GM10266 (cell line): ENCODE results near the gene CRIP1.

Source experiments
- DNase-seq: peaks from one replicate; pipeline ENCODE4 v3.0.0; 2012; ENCODE audit errors: extremely low spot score
- TF ChIP-seq, protein P1 (sequence below): IDR thresholded peaks from 2 replicates; pipeline ENCODE4 v1.5.1; 2012; ENCODE audit warnings: mild to moderate bottlenecking, low read depth; ENCODE audit not compliant: control insufficient read depth, insufficient read depth; ENCODE audit errors: missing control alignments

The CRIP1 gene

DNA sequence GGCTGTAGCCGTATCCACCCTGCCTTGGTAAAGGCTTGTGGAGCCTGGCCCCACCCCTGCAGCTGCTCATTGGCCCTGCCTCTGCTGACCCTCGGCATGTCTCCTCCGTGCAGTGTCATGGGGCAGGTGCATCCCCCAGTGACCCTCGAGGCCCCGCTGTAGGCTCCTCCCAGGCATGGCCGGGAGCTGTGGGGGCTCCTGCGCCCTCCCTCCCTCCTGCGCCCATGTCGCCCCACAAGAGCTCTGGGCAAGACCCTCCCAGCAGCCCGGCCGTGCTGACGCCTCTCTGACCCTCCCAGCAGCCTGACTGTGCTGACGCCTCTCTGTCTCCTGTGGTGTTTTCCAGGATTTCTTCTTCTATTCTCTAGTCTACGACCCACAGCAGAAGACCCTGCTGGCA is 32.8 kb upstream of the CRIP1 start:
- TF ChIP-seq, protein P1, sequence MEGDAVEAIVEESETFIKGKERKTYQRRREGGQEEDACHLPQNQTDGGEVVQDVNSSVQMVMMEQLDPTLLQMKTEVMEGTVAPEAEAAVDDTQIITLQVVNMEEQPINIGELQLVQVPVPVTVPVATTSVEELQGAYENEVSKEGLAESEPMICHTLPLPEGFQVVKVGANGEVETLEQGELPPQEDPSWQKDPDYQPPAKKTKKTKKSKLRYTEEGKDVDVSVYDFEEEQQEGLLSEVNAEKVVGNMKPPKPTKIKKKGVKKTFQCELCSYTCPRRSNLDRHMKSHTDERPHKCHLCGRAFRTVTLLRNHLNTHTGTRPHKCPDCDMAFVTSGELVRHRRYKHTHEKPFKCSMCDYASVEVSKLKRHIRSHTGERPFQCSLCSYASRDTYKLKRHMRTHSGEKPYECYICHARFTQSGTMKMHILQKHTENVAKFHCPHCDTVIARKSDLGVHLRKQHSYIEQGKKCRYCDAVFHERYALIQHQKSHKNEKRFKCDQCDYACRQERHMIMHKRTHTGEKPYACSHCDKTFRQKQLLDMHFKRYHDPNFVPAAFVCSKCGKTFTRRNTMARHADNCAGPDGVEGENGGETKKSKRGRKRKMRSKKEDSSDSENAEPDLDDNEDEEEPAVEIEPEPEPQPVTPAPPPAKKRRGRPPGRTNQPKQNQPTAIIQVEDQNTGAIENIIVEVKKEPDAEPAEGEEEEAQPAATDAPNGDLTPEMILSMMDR, result no peak
- no peak for DNase-seq

DNA sequence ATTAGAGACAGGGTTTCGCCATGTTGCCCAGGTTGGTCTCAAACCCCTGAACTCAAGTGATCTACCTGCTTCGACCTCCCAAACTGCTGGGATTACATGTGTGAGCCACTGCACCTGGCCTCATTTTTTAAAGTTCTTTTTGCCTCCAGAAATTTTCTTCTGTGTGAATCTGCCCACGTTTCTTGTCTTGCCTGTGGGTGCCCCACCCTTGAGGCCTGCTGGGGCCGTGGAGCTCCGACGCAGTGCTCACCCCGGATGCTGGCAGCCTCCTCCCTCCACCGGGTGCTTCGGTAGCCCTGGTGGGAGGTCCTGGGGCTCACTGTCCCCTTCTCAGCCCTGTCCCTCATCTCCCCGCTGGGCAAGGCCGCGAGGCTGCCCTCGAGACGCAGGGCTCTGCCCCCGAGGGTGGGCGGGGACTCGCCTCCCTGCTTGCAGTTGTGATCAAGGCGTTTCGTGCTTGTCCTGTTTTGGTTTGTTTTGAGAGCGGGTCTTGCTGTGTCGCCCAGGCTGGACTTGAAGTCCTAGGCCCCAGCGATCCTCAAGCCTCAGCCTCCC is 31.5 kb upstream of the CRIP1 start:
- TF ChIP-seq, protein P1, result no peak

DNA sequence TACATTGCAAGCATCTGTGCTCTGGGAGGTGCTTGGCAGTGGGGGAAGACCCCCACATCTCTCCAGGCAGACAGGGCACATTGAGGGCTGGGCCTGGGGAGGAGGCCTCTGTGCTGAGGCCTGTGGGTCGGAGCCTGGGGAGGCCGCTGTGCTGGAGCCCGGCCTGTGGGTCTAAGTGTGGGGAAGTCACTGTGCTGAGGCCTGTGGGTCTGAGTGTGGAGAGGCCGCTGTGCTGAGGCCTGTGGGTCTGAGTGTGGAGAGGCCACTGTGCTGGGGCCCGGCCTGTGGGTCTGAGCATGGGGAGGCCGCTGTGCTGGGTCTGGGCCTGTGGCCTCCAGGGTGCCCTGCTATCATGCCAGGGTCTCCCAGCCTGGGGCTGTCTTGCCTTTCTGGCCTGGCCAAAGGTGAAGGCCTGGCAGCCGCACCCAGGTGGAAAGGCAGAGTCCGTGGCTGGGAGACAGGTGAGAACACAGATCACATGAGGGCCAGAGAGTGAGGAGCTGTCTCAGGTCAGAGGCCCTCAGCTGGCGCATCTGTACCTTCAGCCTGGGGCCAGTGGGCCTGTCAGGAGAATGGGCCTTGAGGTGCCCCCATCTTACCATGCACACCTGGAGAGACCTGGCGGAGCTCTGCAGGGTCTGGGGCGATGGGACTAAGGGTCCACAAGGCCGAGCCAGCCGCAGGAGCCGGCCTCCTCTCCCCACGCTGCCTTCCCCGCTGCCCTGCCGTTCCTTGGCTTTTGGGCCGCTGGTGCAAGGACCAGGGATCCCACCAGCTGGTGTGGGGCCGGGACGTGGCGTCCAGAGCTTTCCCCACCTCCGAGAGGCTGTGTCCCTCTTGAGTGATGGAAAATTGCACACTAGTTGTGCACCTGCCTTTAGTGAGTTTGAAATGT is 30.7 kb upstream of the CRIP1 start:
- no peak for DNase-seq
- TF ChIP-seq, protein P1, result no peak

More for the DNA sequence above, 31.5 kb upstream of the CRIP1 start:
- DNase-seq, result no peak

DNA sequence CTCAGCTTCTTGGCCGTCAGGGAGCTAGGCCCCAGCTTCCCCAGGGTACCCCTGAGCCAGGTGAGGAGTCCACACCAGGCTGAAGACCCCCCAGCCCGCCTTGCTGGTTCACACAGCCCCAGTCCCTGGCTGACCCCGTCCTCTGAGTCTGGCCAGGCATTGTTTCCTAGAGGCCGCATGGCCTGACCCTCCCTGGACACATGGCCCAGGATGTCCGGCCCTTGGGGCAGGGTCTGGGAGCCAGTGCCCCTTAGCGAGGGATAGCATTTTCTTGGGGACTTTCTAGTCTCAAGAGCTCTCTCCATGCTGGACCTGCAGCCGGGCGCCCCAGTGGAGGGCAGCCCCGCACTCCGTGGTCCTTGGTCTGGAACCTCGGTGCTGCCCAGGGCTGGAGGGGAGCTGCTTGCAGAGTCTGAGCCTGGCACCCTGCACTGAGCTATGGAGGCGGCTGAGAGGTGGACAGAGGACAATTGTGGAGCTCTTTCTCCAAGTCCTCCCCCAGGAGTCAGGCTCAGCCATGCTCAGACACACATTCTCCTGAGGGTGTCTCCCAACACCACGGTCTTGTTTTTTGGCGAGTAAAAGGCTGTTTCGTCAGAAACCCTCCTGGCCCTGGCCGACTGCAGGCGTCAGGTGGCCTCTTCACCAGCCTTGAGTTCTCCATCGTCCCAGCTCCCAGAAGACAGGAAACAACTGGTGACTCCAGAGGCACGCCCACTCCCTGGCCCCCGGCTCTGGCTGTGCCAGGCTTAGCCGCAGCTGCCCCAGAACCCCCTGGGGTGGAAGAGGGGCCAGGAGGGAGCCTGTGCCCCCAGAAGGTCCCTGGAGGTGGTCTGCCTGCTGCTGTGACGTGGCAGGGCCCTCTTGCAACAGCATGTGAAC is 29.7 kb upstream of the CRIP1 start:
- TF ChIP-seq, protein P1, result no peak
- DNase-seq, result no peak

DNA sequence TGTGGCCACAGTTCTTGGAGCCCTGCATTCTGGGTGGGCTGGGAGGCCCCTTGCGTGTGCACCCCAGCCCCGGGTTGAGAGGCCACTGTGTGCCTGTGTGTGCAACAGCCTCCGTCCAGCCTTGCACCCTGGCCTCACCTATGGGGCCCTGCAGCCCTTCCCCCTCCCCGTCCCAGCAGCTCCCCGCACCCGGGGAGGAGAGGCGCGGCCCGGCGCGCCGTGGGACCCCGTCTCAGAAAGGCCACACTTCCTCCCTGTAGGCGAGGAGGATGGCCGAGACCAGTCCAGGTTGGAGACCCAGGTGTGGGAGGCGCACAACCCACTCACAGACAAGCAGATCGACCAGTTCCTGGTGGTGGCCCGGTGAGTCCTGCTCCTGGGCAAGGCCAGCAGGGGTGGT is 28.7 kb upstream of the CRIP1 start:
- DNase-seq, result no peak
- TF ChIP-seq, protein P1, result no peak

DNA sequence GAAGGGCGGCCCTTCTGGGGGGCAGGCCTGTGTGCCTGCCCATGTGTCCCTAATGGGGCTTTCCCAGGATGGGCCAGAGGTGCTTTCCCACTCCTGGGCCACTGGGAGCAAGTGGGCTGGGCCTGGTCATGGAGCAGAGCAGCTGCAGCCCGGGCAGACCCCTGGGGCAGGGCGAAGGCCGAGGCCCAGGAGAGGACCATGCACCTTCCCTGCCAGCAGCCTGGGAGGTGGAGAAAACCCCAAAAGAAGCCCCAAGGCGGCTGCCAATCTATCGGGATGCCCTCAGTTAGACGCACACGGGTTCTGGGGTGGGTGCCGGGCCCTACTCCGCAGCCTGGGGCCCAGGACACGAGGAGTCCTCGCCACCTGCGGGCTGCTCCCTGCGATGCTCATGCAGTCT is 28.1 kb upstream of the CRIP1 start:
- no peak for DNase-seq
- TF ChIP-seq, protein P1, result no peak
